Upper lobe of left lung (tissue), 6 donors: ENCODE results near the gene HOXA10. TPM values are rescaled to one million over a fixed set of nuclear protein-coding genes. Genes with fewer than 3 reads are reported as not detected.
A peak's percentile ranks its signal among the peaks of the same experiment; 100 is the strongest.

Experiments
- ATAC-seq, 2 donors: fragments of 200-7000 bp; cut with Tn5 transposase; one replicate each; pipeline ENCODE4 v1.9.1; 2022; ENCODE audit warnings: mild to moderate bottlenecking in 2 of 2, moderate library complexity in 2 of 2; ENCODE audit not compliant: low FRiP score in 2 of 2
- DNase-seq, 2 donors: peaks; one replicate each; pipeline ENCODE4 v3.0.0-alpha.2; 2019 to 2020
- H3K27ac ChIP-seq, 4 donors: fragments of 200-600 bp; sonication (generic); one replicate each; pipeline ENCODE4 v1.5.1; 2016 to 2019
- H3K27me3 ChIP-seq, 4 donors: fragments of 200-600 bp; sonication (generic); one replicate each; pipeline ENCODE4 v1.5.1; 2017 to 2019
- H3K36me3 ChIP-seq, 4 donors: fragments of 200-600 bp; sonication (generic); one replicate each; pipeline ENCODE4 v1.5.1; 2016 to 2019
- H3K4me1 ChIP-seq, 4 donors: fragments of 200-600 bp; sonication (generic); one replicate each; pipeline ENCODE4 v1.5.1; 2018 to 2019
- H3K4me3 ChIP-seq, 4 donors: fragments of 200-600 bp; sonication (generic); one replicate each; pipeline ENCODE4 v1.5.1; 2017 to 2019; ENCODE audit warnings: mild to moderate bottlenecking in 2 of 4, moderate library complexity in 1 of 4
- H3K9me3 ChIP-seq, 4 donors: fragments of 200-600 bp; sonication (generic); one replicate each; pipeline ENCODE4 v1.5.1; 2018 to 2019
- EP300 ChIP-seq, 4 donors: sonication (generic); formaldehyde crosslinking; IDR thresholded peaks; one replicate each; pipeline ENCODE4 v1.5.1; 2017; ENCODE audit warnings: antibody characterized with exemption in 4 of 4, control low read depth in 2 of 4
- POLR2A ChIP-seq, 4 donors: fragments of 450-650 bp; IDR thresholded peaks; one replicate each; pipeline ENCODE4 v1.5.1; 2016 to 2017; ENCODE audit warnings: antibody characterized with exemption in 4 of 4, mild to moderate bottlenecking in 2 of 4
- POLR2AphosphoS5 ChIP-seq, 2 donors: sonication (generic); formaldehyde crosslinking; IDR thresholded peaks; one replicate each; pipeline ENCODE4 v1.5.1; 2017; ENCODE audit warnings: antibody characterized with exemption in 2 of 2
- WGBS, 2 donors: methylation state at CpG; one replicate each; pipeline ENCODE4 v1.1.5; 2017 to 2018; 5-methylcytosine and 5-hydroxymethylcytosine counted together
- total RNA-seq, 6 donors: library from RNA; depleted of rRNA in 4 of 6; stranded (reverse); fragments of >200 nt in 4 of 6; gene quantifications; one replicate each; pipeline versions ENCODE4 v1.1.0 to v1.2.1, GENCODE V29; 2016 to 2021
- TF ChIP-seq, protein P1 (sequence below), 6 experiments: fragments of 450-650 bp in 4 of 6; fragments of 200-600 bp in 2 of 6; sonication (generic) in 2 of 6; IDR thresholded peaks; one replicate each; pipeline ENCODE4 v1.5.1; 2016 to 2019; ENCODE audit warnings: antibody characterized with exemption in 6 of 6
- donor health status: DM: no; HTN: no; CAD: no; lungs with moderate emphysema.
- donor health status: DM: no; HTN: yes; CAD: no; lungs with severe emphysema.

HOXA10 gene
- total RNA-seq, 6 donors from 2014 or later = 0.15 to 0.24 TPM; not detected in 4

DNA sequence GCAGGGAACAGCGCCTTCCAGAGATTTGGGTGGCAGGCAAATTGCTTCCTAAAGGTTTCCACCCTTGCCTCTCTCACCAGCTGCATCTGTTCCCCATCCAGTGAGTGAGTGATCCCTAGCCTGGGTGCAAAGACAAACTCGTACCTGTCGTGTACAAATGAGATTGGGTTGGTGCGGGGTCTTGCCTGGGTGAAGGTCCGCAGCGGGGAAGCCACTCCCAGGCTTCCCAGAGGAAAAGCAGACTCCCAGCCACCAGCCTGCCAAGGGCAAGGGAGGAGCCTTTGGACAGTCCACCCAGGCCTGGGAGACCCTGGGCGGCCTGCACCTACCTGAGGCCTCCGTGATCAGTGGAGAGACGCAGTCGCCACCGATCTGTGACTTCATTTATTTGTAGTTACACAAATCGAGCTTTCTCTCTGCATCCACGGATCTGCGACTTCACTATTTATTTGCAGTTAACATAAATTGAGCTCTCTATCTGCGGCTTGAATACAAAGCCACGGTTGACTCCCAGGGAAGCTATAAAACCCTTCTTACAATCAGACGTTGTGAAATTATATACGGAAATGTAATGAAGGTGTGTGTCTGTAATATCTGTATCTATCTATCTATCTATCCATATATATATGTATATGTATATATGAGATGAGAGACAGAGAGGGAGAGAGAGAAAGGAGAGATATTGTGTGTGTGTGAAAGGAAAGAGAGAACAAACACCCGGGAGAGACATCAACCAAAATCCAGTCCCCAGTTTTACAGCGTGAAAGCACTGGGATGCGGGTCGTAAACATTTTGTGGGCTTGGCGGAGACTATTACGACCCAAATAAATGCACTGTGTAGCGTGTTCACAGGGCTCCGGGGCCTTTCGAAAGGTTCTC, 14.6 kb downstream of the HOXA10 start:
- no peak overlapping the region for H3K27ac ChIP-seq
- DNase-seq (peak in 1 of 2 donors; percentile 11), ATAC-seq (no peak)
- H3K9me3 ChIP-seq = no peaks in the 10 kb centered on the region
- H3K4me1 ChIP-seq = peaks cover 28 to 59% (median 44%) of the 10 kb centered on the region in 4 donors
- no peaks in the 10 kb centered on the region for H3K36me3 ChIP-seq
- WGBS, 2 donors = 54 to 71% methylated on average over 22 to 27 of the region's 27 CpGs
- H3K27me3 ChIP-seq = peaks cover 0 to 65% (median 30%) of the 10 kb centered on the region in 4 donors
- TF ChIP-seq POLR2A (IDR thresholded peaks at IDR 0.05) (no peak), EP300 (IDR thresholded peaks at IDR 0.05) (no peak), POLR2AphosphoS5 (IDR thresholded peaks at IDR 0.05) (no peak)
- TF ChIP-seq, protein P1, sequence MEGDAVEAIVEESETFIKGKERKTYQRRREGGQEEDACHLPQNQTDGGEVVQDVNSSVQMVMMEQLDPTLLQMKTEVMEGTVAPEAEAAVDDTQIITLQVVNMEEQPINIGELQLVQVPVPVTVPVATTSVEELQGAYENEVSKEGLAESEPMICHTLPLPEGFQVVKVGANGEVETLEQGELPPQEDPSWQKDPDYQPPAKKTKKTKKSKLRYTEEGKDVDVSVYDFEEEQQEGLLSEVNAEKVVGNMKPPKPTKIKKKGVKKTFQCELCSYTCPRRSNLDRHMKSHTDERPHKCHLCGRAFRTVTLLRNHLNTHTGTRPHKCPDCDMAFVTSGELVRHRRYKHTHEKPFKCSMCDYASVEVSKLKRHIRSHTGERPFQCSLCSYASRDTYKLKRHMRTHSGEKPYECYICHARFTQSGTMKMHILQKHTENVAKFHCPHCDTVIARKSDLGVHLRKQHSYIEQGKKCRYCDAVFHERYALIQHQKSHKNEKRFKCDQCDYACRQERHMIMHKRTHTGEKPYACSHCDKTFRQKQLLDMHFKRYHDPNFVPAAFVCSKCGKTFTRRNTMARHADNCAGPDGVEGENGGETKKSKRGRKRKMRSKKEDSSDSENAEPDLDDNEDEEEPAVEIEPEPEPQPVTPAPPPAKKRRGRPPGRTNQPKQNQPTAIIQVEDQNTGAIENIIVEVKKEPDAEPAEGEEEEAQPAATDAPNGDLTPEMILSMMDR (IDR thresholded peaks at IDR 0.05) = no peak
- H3K4me3 ChIP-seq = peak overlapping the region in 1 of 4 donors; percentile 73

- Histone ChIP-seq H3K36me3 (no peaks in the 10 kb centered on the region), H3K4me3 (no peak overlapping the region), H3K4me1 (peaks cover 28 to 53% (median 41%) of the 10 kb centered on the region in 4 donors), H3K27me3 (peaks cover 0 to 66% (median 29%) of the 10 kb centered on the region in 4 donors), H3K27ac (no peak overlapping the region), H3K9me3 (no peaks in the 10 kb centered on the region)
- peak; percentile 15 to 58 for DNase-seq
- TF ChIP-seq EP300 (IDR thresholded peaks at IDR 0.05) = no peak
- TF ChIP-seq POLR2A (IDR thresholded peaks at IDR 0.05) = no peak
- TF ChIP-seq, protein P1 (IDR thresholded peaks at IDR 0.05) = no peak
- TF ChIP-seq POLR2AphosphoS5 (IDR thresholded peaks at IDR 0.05) = no peak
- WGBS, 2 donors = 35 to 57% methylated on average over 28 to 35 of the region's 35 CpGs
- ATAC-seq = no peak
These were observed 15.5 kb downstream of the HOXA10 start for GRCh38 chr7:27158436-27159265.

DNA sequence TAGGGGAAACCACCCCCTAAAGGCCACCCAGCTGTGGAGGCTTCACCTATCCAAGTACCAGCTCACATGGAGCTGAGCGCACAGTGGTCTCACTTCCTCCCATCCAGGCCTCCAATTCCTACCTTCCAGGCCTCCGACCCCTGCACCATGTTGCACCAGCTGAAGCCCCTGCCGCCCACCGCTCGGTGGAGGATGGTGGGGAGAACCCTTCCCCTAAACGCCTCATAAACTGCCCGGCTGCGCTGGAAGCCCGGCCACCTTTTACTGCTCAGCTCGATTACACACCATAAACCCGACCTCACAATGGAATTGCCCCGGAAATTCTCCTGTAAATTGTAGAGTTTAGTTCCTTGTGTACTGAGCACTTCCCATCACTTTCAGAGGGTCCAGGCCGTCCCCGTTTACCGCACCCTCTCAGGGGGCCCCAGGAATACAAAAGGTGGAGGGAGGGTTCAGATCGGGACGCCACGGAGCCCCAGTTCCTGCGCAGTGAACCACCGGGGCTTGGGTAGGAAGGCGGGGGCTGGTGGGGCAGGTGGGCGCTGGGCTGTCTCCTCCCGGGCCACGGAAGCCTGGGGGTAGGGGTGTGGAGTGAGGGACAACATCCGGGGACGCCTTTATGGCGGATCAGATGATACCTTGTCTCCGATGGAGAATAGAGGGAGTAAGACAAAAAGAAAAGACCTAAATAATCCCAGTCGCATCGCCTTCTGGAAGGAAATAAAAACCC, 16.3 kb downstream of the HOXA10 start:
- no peak overlapping the region for H3K4me3 ChIP-seq
- WGBS, 2 donors = 38 to 48% methylated on average over 30 of the region's 30 CpGs

More for the DNA sequence above, 16.3 kb downstream of the HOXA10 start:
- Histone ChIP-seq H3K4me1 (peaks cover 28 to 53% (median 42%) of the 10 kb centered on the region in 4 donors), H3K27ac (no peak overlapping the region), H3K36me3 (no peaks in the 10 kb centered on the region), H3K27me3 (peaks cover 0 to 67% (median 34%) of the 10 kb centered on the region in 4 donors), H3K9me3 (no peaks in the 10 kb centered on the region)
- TF ChIP-seq, protein P1 (IDR thresholded peaks at IDR 0.05) = no peak
- TF ChIP-seq EP300 (IDR thresholded peaks at IDR 0.05) = no peak
- TF ChIP-seq POLR2A (IDR thresholded peaks at IDR 0.05) = no peak
- DNase-seq = peak in 1 of 2 donors; percentile 10
- no peak for ATAC-seq
